Measurements from ENCODE around the gene TMCC2. TPM values are rescaled to one million over a fixed set of nuclear protein-coding genes. Genes with fewer than 3 reads are reported as not detected.

Gene TMCC2
- polyA plus RNA-seq, 1 experiment: 3.4 TPM

- CTCF ChIA-PET: interaction anchor here (0.7 to 8.4 kb wide), 6 partner anchors 8 to 40 kb away, joined by 3 to 53 read pairs (median 10); partner anchors contain the start of gene NUAK2
- TF ChIP-seq, protein P1, sequence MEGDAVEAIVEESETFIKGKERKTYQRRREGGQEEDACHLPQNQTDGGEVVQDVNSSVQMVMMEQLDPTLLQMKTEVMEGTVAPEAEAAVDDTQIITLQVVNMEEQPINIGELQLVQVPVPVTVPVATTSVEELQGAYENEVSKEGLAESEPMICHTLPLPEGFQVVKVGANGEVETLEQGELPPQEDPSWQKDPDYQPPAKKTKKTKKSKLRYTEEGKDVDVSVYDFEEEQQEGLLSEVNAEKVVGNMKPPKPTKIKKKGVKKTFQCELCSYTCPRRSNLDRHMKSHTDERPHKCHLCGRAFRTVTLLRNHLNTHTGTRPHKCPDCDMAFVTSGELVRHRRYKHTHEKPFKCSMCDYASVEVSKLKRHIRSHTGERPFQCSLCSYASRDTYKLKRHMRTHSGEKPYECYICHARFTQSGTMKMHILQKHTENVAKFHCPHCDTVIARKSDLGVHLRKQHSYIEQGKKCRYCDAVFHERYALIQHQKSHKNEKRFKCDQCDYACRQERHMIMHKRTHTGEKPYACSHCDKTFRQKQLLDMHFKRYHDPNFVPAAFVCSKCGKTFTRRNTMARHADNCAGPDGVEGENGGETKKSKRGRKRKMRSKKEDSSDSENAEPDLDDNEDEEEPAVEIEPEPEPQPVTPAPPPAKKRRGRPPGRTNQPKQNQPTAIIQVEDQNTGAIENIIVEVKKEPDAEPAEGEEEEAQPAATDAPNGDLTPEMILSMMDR (IDR thresholded peaks at IDR 0.05; ENCODE audit: insufficient read depth, low read depth, low read length): no peak
- POLR2A ChIA-PET: no interaction called here
- DNase-seq (ENCODE audit: low read depth): no peak
- Histone ChIP-seq H3K36me3 (ENCODE audit: control insufficient read depth, insufficient read depth, low read length) (no peaks in the 10 kb centered on the region), H3K4me3 (ENCODE audit: low read depth, low read length) (no peak overlapping the region), H3K27me3 (ENCODE audit: control insufficient read depth, insufficient read depth, low read length) (no peaks in the 10 kb centered on the region)
These were observed 57.8 kb downstream of the TMCC2 start for GRCh38 chr1:205285381-205286101.

GRCh38 chr1:205286335-205286950, 58.7 kb downstream of the TMCC2 start:
- Histone ChIP-seq H3K4me3 (ENCODE audit: low read depth, low read length) (no peak overlapping the region), H3K36me3 (ENCODE audit: control insufficient read depth, insufficient read depth, low read length) (no peaks in the 10 kb centered on the region), H3K27me3 (ENCODE audit: control insufficient read depth, insufficient read depth, low read length) (no peaks in the 10 kb centered on the region)
- ChIA-PET POLR2A (no interaction called here), CTCF (interaction anchor here (1.1 to 8.4 kb wide), 4 partner anchors 11 to 39 kb away, joined by 3 to 53 read pairs (median 28); no protein-coding TSS in a partner anchor)
- DNase-seq (ENCODE audit: low read depth): no peak
- TF ChIP-seq, protein P1 (IDR thresholded peaks at IDR 0.05; ENCODE audit: insufficient read depth, low read depth, low read length): no peak

- TF ChIP-seq, protein P1 (IDR thresholded peaks at IDR 0.05; ENCODE audit: insufficient read depth, low read depth, low read length): no peak
- Histone ChIP-seq H3K4me3 (ENCODE audit: low read depth, low read length) (no peak overlapping the region), H3K36me3 (ENCODE audit: control insufficient read depth, insufficient read depth, low read length) (no peaks in the 10 kb centered on the region), H3K27me3 (ENCODE audit: control insufficient read depth, insufficient read depth, low read length) (no peaks in the 10 kb centered on the region)
- POLR2A ChIA-PET: no interaction called here
- no peak for DNase-seq (ENCODE audit: low read depth)
- CTCF ChIA-PET: interaction anchor here (1.1 to 8.4 kb wide), 4 partner anchors 11 to 38 kb away, joined by 3 to 53 read pairs (median 28); no protein-coding TSS in a partner anchor
These were observed 59.3 kb downstream of the TMCC2 start for GRCh38 chr1:205287076-205287475.

GRCh38 chr1:205287767-205288559, 60.2 kb downstream of the TMCC2 start:
- Histone ChIP-seq H3K36me3 (ENCODE audit: control insufficient read depth, insufficient read depth, low read length) (no peaks in the 10 kb centered on the region), H3K27me3 (ENCODE audit: control insufficient read depth, insufficient read depth, low read length) (no peaks in the 10 kb centered on the region), H3K4me3 (ENCODE audit: low read depth, low read length) (no peak overlapping the region)
- TF ChIP-seq, protein P1 (IDR thresholded peaks at IDR 0.05; ENCODE audit: insufficient read depth, low read depth, low read length): no peak
- ChIA-PET CTCF (interaction anchor here (1.0 to 8.4 kb wide), 5 partner anchors 10 to 38 kb away, joined by 3 to 53 read pairs (median 13); partner anchors contain the start of gene NUAK2), POLR2A (no interaction called here)
- DNase-seq (ENCODE audit: low read depth): no peak

GRCh38 chr1:205291596-205291995, 63.9 kb downstream of the TMCC2 start:
- Histone ChIP-seq H3K4me3 (ENCODE audit: low read depth, low read length) (no peak overlapping the region), H3K27me3 (ENCODE audit: control insufficient read depth, insufficient read depth, low read length) (no peaks in the 10 kb centered on the region), H3K36me3 (ENCODE audit: control insufficient read depth, insufficient read depth, low read length) (no peaks in the 10 kb centered on the region)
- no peak for DNase-seq (ENCODE audit: low read depth)
- ChIA-PET CTCF (no interaction called here), POLR2A (no interaction called here)
- TF ChIP-seq, protein P1 (IDR thresholded peaks at IDR 0.05; ENCODE audit: insufficient read depth, low read depth, low read length): no peak
